Transverse colon (tissue), 3 donors: ENCODE results near the gene CLECL1.

Source experiments
- POLR2A ChIP-seq: fragments of 450-650 bp; IDR thresholded peaks from one replicate; pipeline ENCODE4 v1.6.1; 2016; ENCODE audit warnings: antibody characterized with exemption, mild to moderate bottlenecking, moderate library complexity
- TF ChIP-seq, protein P1 (sequence below), 5 experiments: fragments of 200-600 bp in 3 of 5; fragments of 450-650 bp in 2 of 5; sonication (generic) in 3 of 5; IDR thresholded peaks; 1 replicate in 2 of 5; 2 replicates in 3 of 5; pipeline ENCODE4 v1.5.1; 2016 to 2017; ENCODE audit warnings: antibody characterized with exemption in 5 of 5, inconsistent platforms in 3 of 5, mild to moderate bottlenecking in 2 of 5, moderate library complexity in 1 of 5

- TF ChIP-seq POLR2A, result no peak
- TF ChIP-seq, protein P1, sequence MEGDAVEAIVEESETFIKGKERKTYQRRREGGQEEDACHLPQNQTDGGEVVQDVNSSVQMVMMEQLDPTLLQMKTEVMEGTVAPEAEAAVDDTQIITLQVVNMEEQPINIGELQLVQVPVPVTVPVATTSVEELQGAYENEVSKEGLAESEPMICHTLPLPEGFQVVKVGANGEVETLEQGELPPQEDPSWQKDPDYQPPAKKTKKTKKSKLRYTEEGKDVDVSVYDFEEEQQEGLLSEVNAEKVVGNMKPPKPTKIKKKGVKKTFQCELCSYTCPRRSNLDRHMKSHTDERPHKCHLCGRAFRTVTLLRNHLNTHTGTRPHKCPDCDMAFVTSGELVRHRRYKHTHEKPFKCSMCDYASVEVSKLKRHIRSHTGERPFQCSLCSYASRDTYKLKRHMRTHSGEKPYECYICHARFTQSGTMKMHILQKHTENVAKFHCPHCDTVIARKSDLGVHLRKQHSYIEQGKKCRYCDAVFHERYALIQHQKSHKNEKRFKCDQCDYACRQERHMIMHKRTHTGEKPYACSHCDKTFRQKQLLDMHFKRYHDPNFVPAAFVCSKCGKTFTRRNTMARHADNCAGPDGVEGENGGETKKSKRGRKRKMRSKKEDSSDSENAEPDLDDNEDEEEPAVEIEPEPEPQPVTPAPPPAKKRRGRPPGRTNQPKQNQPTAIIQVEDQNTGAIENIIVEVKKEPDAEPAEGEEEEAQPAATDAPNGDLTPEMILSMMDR (IDR thresholded peaks at IDR 0.05), result no peak
These were observed 46.3 kb upstream of the CLECL1 start for GRCh38 chr12:9779209-9779608.
